Measurements from ENCODE around the gene AKT2.

The AKT2 gene

DNA sequence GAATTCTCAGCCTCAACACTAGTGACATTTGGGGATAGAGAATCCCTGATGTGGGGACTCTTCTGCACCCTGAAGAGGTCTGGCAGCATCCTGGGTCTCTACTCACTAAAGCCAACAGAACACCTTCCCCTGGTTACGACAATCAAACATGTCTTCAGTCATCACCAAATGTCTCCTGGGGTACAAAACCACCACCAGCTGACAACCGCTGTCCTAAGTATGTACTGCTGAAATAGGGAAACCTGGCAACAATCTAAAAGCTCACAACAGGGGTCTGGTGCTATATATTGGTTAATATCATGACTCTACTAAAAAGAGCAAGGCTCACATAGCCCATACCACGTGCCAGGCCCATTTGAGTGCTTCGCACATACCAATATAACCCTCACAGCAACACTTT is 13.4 kb downstream of the AKT2 start:
- H3K79me1 ChIP-seq (ENCODE audit: low read length): no peaks in the 10 kb centered on the region
- H4K91ac ChIP-seq (ENCODE audit: low read depth, low read length): no peak overlapping the region
- no peak overlapping the region for H3K18ac ChIP-seq (ENCODE audit: low read length)
- no peak for DNase-seq
- H3K4me1 ChIP-seq (ENCODE audit: control insufficient read depth in 1 of 2, insufficient read depth in 2 of 2, low read length in 2 of 2): no peaks in the 10 kb centered on the region
- no peak overlapping the region for H4K12ac ChIP-seq (ENCODE audit: low read depth, low read length)
- H3K9ac ChIP-seq (ENCODE audit: low read length): no peak overlapping the region
- no peaks in the 10 kb centered on the region for H3K27me3 ChIP-seq (ENCODE audit: insufficient read depth, low read length)
- no peaks in the 10 kb centered on the region for H3K79me2 ChIP-seq (ENCODE audit: control insufficient read depth, insufficient read depth, low read length, poor library complexity)
- WGBS (ENCODE audit: extremely low coverage, insufficient coverage, insufficient read length): no CpG with 5 or more reads among the region's 4 CpGs
- H4K8ac ChIP-seq (ENCODE audit: low read depth, low read length): no peak overlapping the region
- no peak overlapping the region for H3K4me3 ChIP-seq (ENCODE audit: low read depth, low read length)
- H3K14ac ChIP-seq (ENCODE audit: low read length): no peak overlapping the region
- no peak overlapping the region for H2AFZ ChIP-seq (ENCODE audit: insufficient read depth, low read length, poor library complexity)
- no peak overlapping the region for H3K23ac ChIP-seq (ENCODE audit: low read length)
- H3K27ac ChIP-seq (ENCODE audit: low read depth, low read length): no peak overlapping the region
- H2BK12ac ChIP-seq (ENCODE audit: low read length): no peak overlapping the region
- no peak overlapping the region for H3K4me2 ChIP-seq (ENCODE audit: low read length)
- no peaks in the 10 kb centered on the region for H3K9me3 ChIP-seq (ENCODE audit: insufficient read depth, low read depth, low read length)
- H2BK120ac ChIP-seq (ENCODE audit: insufficient read depth, low read length, poor library complexity): no peak overlapping the region
- no peak overlapping the region for H3K4ac ChIP-seq (ENCODE audit: low read depth, low read length)
- no peak overlapping the region for H2AK5ac ChIP-seq (ENCODE audit: low read length)
- peaks cover 2 to 17% of the 10 kb centered on the region in 2 experiments for H3K36me3 ChIP-seq (ENCODE audit: control insufficient read depth in 1 of 2, insufficient read depth in 2 of 2, low read length in 2 of 2)
- no peak overlapping the region for H2BK5ac ChIP-seq (ENCODE audit: low read depth, low read length, poor library complexity)

DNA sequence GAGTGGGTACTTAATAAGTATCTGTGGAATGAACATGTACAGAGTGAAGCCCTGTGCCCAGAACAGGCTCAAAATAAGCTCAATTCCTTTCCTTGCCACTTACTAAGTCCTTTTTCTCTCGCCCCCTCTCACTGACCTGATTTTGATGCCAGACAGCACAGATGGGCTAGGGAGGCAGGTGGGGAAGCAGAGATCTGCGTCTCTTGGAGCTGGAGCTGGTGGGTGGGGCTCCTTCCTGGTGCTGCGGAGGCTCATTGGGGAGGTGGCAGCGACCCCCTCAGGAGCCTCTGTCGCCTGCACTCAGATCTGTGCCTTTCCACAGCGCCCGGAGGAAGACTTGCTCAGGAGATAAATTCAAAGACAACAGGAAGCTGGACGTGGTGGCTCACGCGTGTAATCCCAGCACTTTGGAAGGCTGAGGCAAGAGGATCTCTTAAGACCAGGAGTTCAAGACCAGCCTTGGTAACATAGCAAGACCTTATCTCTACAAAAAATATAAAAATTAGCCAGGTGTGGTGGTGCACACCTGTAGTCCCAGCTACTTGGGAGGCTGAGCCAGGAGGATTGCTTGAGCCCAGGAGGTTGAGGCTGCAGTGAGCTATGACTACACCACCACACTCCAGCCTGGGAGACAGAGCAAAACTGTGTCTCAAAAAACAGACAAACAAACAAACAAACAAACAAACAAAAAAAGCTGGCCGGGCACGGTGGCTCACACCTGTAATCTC is 14.6 kb downstream of the AKT2 start:
- Histone ChIP-seq H3K79me1 (ENCODE audit: low read length) (no peaks in the 10 kb centered on the region), H2BK120ac (ENCODE audit: insufficient read depth, low read length, poor library complexity) (no peak overlapping the region), H3K9ac (ENCODE audit: low read length) (no peak overlapping the region), H2AK5ac (ENCODE audit: low read length) (no peak overlapping the region), H3K4me2 (ENCODE audit: low read length) (no peak overlapping the region), H3K4ac (ENCODE audit: low read depth, low read length) (no peak overlapping the region), H3K4me1 (ENCODE audit: control insufficient read depth in 1 of 2, insufficient read depth in 2 of 2, low read length in 2 of 2) (no peaks in the 10 kb centered on the region), H2BK5ac (ENCODE audit: low read depth, low read length, poor library complexity) (no peak overlapping the region), H2AFZ (ENCODE audit: insufficient read depth, low read length, poor library complexity) (no peak overlapping the region), H4K12ac (ENCODE audit: low read depth, low read length) (no peak overlapping the region), H3K18ac (ENCODE audit: low read length) (no peak overlapping the region), H3K23ac (ENCODE audit: low read length) (no peak overlapping the region), H2BK12ac (ENCODE audit: low read length) (no peak overlapping the region), H3K4me3 (ENCODE audit: low read depth, low read length) (no peak overlapping the region), H4K91ac (ENCODE audit: low read depth, low read length) (no peak overlapping the region), H3K36me3 (ENCODE audit: control insufficient read depth in 1 of 2, insufficient read depth in 2 of 2, low read length in 2 of 2) (peaks cover 2 to 17% of the 10 kb centered on the region in 2 experiments), H3K9me3 (ENCODE audit: insufficient read depth, low read depth, low read length) (peaks cover 1% of the 10 kb centered on the region), H3K27ac (ENCODE audit: low read depth, low read length) (no peak overlapping the region), H3K79me2 (ENCODE audit: control insufficient read depth, insufficient read depth, low read length, poor library complexity) (no peaks in the 10 kb centered on the region), H4K8ac (ENCODE audit: low read depth, low read length) (no peak overlapping the region), H3K27me3 (ENCODE audit: insufficient read depth, low read length) (no peaks in the 10 kb centered on the region), H3K14ac (ENCODE audit: low read length) (no peak overlapping the region)
- no peak for DNase-seq
- WGBS (ENCODE audit: extremely low coverage, insufficient coverage, insufficient read length): no CpG with 5 or more reads among the region's 12 CpGs

DNA sequence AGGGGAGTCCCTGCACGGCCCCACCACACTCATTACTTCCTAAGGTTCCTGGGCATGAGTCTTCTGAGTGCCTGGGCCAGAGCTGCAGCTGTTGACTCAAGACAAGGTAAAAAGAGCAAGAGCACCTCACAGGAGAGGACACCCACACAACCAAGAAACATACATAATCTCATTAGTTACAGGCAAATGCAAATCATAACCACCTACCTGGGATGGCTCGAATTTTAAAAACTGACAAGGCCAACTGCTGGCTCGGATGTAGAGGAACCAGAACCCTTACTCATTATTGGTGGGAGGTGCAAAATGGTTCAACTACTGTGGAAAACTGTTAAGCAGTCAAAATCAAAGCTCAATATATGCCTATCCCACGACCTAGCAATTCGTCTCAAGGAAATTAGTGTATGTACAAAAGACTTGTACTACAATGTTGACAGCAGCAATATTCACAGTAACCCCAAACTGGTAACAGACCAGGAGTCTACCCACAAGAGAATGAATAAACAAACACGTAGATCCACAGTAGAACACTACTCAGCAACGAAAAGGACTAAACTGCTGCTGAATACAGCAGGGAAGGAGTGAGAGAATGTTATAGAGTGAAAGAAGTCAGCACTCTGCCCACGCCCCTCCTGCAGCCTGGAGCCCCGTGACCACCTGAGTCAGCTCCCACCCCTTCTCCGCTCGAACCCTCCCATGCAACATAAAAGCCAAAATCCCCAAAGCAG is 15.8 kb downstream of the AKT2 start:
- no peak overlapping the region for H2AK5ac ChIP-seq (ENCODE audit: low read length)
- no peak overlapping the region for H3K23ac ChIP-seq (ENCODE audit: low read length)
- H3K4ac ChIP-seq (ENCODE audit: low read depth, low read length): no peak overlapping the region
- H2BK5ac ChIP-seq (ENCODE audit: low read depth, low read length, poor library complexity): no peak overlapping the region
- H3K9ac ChIP-seq (ENCODE audit: low read length): no peak overlapping the region
- no peak overlapping the region for H2BK120ac ChIP-seq (ENCODE audit: insufficient read depth, low read length, poor library complexity)
- H3K79me1 ChIP-seq (ENCODE audit: low read length): no peaks in the 10 kb centered on the region
- no peak overlapping the region for H3K4me3 ChIP-seq (ENCODE audit: low read depth, low read length)
- H2BK12ac ChIP-seq (ENCODE audit: low read length): no peak overlapping the region
- H4K8ac ChIP-seq (ENCODE audit: low read depth, low read length): no peak overlapping the region
- no peak overlapping the region for H3K4me2 ChIP-seq (ENCODE audit: low read length)
- H3K9me3 ChIP-seq (ENCODE audit: insufficient read depth, low read depth, low read length): peaks cover 1% of the 10 kb centered on the region
- H3K27ac ChIP-seq (ENCODE audit: low read depth, low read length): no peak overlapping the region
- H3K18ac ChIP-seq (ENCODE audit: low read length): no peak overlapping the region
- DNase-seq: no peak
- no peak overlapping the region for H3K14ac ChIP-seq (ENCODE audit: low read length)
- WGBS (ENCODE audit: extremely low coverage, insufficient coverage, insufficient read length): no CpG with 5 or more reads among the region's 11 CpGs
- H4K91ac ChIP-seq (ENCODE audit: low read depth, low read length): no peak overlapping the region
- no peak overlapping the region for H2AFZ ChIP-seq (ENCODE audit: insufficient read depth, low read length, poor library complexity)
- H3K4me1 ChIP-seq (ENCODE audit: control insufficient read depth in 1 of 2, insufficient read depth in 2 of 2, low read length in 2 of 2): no peaks in the 10 kb centered on the region
- H4K12ac ChIP-seq (ENCODE audit: low read depth, low read length): no peak overlapping the region
- no peaks in the 10 kb centered on the region for H3K79me2 ChIP-seq (ENCODE audit: control insufficient read depth, insufficient read depth, low read length, poor library complexity)
- no peaks in the 10 kb centered on the region for H3K27me3 ChIP-seq (ENCODE audit: insufficient read depth, low read length)
- peaks cover 11 to 25% of the 10 kb centered on the region in 2 experiments for H3K36me3 ChIP-seq (ENCODE audit: control insufficient read depth in 1 of 2, insufficient read depth in 2 of 2, low read length in 2 of 2)

DNA sequence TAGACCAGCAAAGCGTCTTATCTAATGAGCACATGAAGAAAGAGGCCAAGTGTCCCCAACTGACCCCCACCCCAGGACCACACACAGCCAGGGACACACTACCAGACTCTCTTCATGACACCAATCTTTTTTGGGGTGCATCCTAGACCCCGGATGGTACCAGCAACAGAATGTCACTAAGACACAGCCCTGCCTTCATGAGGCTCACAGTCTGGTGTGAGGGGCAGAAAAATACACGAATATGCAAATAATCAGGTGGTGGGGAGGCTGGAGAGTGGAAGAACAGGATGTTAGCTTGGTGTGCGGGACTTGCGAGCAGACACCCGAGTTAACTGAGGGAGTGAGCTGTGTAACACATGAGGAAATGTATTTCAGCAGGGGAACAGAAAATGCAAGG is 17.5 kb downstream of the AKT2 start:
- H2BK12ac ChIP-seq (ENCODE audit: low read length): no peak overlapping the region
- no peak overlapping the region for H4K12ac ChIP-seq (ENCODE audit: low read depth, low read length)
- no peak overlapping the region for H3K14ac ChIP-seq (ENCODE audit: low read length)
- H4K91ac ChIP-seq (ENCODE audit: low read depth, low read length): no peak overlapping the region
- no peaks in the 10 kb centered on the region for H3K79me2 ChIP-seq (ENCODE audit: control insufficient read depth, insufficient read depth, low read length, poor library complexity)
- H2AFZ ChIP-seq (ENCODE audit: insufficient read depth, low read length, poor library complexity): no peak overlapping the region
- peaks cover 27 to 42% of the 10 kb centered on the region in 2 experiments for H3K36me3 ChIP-seq (ENCODE audit: control insufficient read depth in 1 of 2, insufficient read depth in 2 of 2, low read length in 2 of 2)
- no peak overlapping the region for H4K8ac ChIP-seq (ENCODE audit: low read depth, low read length)
- H2BK120ac ChIP-seq (ENCODE audit: insufficient read depth, low read length, poor library complexity): no peak overlapping the region
- H3K9ac ChIP-seq (ENCODE audit: low read length): no peak overlapping the region
- no peak overlapping the region for H3K4me2 ChIP-seq (ENCODE audit: low read length)
- H3K79me1 ChIP-seq (ENCODE audit: low read length): no peaks in the 10 kb centered on the region
- H3K27ac ChIP-seq (ENCODE audit: low read depth, low read length): no peak overlapping the region
- no peak overlapping the region for H2BK5ac ChIP-seq (ENCODE audit: low read depth, low read length, poor library complexity)
- no peaks in the 10 kb centered on the region for H3K27me3 ChIP-seq (ENCODE audit: insufficient read depth, low read length)
- no peak for DNase-seq
- H3K4me1 ChIP-seq (ENCODE audit: control insufficient read depth in 1 of 2, insufficient read depth in 2 of 2, low read length in 2 of 2): no peaks in the 10 kb centered on the region
- WGBS (ENCODE audit: extremely low coverage, insufficient coverage, insufficient read length): no CpG with 5 or more reads among the region's 6 CpGs
- no peak overlapping the region for H3K18ac ChIP-seq (ENCODE audit: low read length)
- H3K4ac ChIP-seq (ENCODE audit: low read depth, low read length): no peak overlapping the region
- H3K9me3 ChIP-seq (ENCODE audit: insufficient read depth, low read depth, low read length): peaks cover 5% of the 10 kb centered on the region
- H3K23ac ChIP-seq (ENCODE audit: low read length): no peak overlapping the region
- no peak overlapping the region for H3K4me3 ChIP-seq (ENCODE audit: low read depth, low read length)
- no peak overlapping the region for H2AK5ac ChIP-seq (ENCODE audit: low read length)

Measured in trophoblast cell (in vitro differentiated cells and primary cell).